Thoracic aorta (tissue), 2 donors: Measurements from ENCODE around the gene POM121L2. TPM values are rescaled to one million over a fixed set of nuclear protein-coding genes. Genes with fewer than 3 reads are reported as not detected.

Source experiments
- ATAC-seq: fragments of 150-250 bp; one replicate; pipeline ENCODE4 v1.8.0; 2017; ENCODE audit warnings: low read depth; ENCODE audit not compliant: insufficient number of reproducible peaks, low FRiP score
- DNase-seq: peaks from one replicate; pipeline ENCODE4 v3.0.0-alpha.2; 2020; ENCODE audit warnings: low spot score
- H3K27ac ChIP-seq, 2 donors: fragments of 200-600 bp; sonication (generic); 1 replicate in 1 of 2; 2 replicates in 1 of 2; pipeline ENCODE4 v1.5.1; 2016; ENCODE audit warnings: mild to moderate bottlenecking in 2 of 2, moderate library complexity in 2 of 2
- H3K27me3 ChIP-seq: fragments of 200-600 bp; sonication (generic); replicated peaks from 2 replicates; pipeline ENCODE4 v1.6.0; 2016; ENCODE audit warnings: mild to moderate bottlenecking; ENCODE audit not compliant: insufficient read depth
- H3K36me3 ChIP-seq: fragments of 200-600 bp; sonication (generic); one replicate; pipeline ENCODE4 v1.5.1; 2016
- H3K4me1 ChIP-seq, 2 donors: fragments of 200-600 bp; sonication (generic); 1 replicate in 1 of 2; 2 replicates in 1 of 2; pipeline versions ENCODE4 v1.5.1 to v1.6.0; 2016; ENCODE audit warnings: low read depth in 2 of 2, mild to moderate bottlenecking in 1 of 2; ENCODE audit not compliant: control insufficient read depth in 1 of 2
- H3K4me3 ChIP-seq: fragments of 200-600 bp; sonication (generic); 2 replicates; pipeline ENCODE4 v1.5.1; 2016; ENCODE audit warnings: mild to moderate bottlenecking
- H3K9me3 ChIP-seq: fragments of 200-600 bp; sonication (generic); 2 replicates; pipeline ENCODE4 v1.5.1; 2016
- CTCF ChIP-seq: fragments of 200-600 bp; sonication (generic); IDR thresholded peaks from one replicate; pipeline ENCODE4 v1.5.1; 2019; ENCODE audit warnings: antibody characterized with exemption
- total RNA-seq, 2 donors: library from RNA; depleted of rRNA; stranded (reverse); fragments of >200 nt; gene quantifications; one replicate each; pipeline versions ENCODE4 v1.1.0 to v1.2.3, GENCODE V29; 2016

Gene POM121L2
- total RNA-seq, 2 donors from 2014 or later = not detected

GRCh38 chr6:27297857-27298730, 14.0 kb downstream of the POM121L2 start:
- no peak overlapping the region for H3K4me3 ChIP-seq
- no peak for ATAC-seq
- H3K27me3 ChIP-seq = no peaks in the 10 kb centered on the region
- no peak for TF ChIP-seq CTCF
- H3K9me3 ChIP-seq = no peaks in the 10 kb centered on the region
- no peaks in the 10 kb centered on the region for H3K4me1 ChIP-seq
- DNase-seq = no peak
- H3K36me3 ChIP-seq = no peaks in the 10 kb centered on the region
- no peak overlapping the region for H3K27ac ChIP-seq

- DNase-seq = no peak
- ATAC-seq = no peak
- H3K27me3 ChIP-seq = no peaks in the 10 kb centered on the region
- no peak overlapping the region for H3K27ac ChIP-seq
- H3K4me3 ChIP-seq = no peak overlapping the region
- H3K4me1 ChIP-seq = no peaks in the 10 kb centered on the region
- H3K36me3 ChIP-seq = no peaks in the 10 kb centered on the region
- no peak for TF ChIP-seq CTCF
- H3K9me3 ChIP-seq = no peaks in the 10 kb centered on the region
Measured at GRCh38 chr6:27297484-27297856, 14.6 kb downstream of the POM121L2 start.

- H3K4me1 ChIP-seq = no peaks in the 10 kb centered on the region
- no peak for TF ChIP-seq CTCF
- H3K4me3 ChIP-seq = no peak overlapping the region
- H3K36me3 ChIP-seq = no peaks in the 10 kb centered on the region
- no peaks in the 10 kb centered on the region for H3K9me3 ChIP-seq
- no peak for ATAC-seq
- no peak for DNase-seq
- H3K27ac ChIP-seq = no peak overlapping the region
- H3K27me3 ChIP-seq = no peaks in the 10 kb centered on the region
Measured at GRCh38 chr6:27296106-27296783, 15.8 kb downstream of the POM121L2 start.

GRCh38 chr6:27295301-27296079, 16.6 kb downstream of the POM121L2 start:
- Histone ChIP-seq H3K4me1 (no peaks in the 10 kb centered on the region), H3K36me3 (no peaks in the 10 kb centered on the region), H3K27ac (no peak overlapping the region), H3K27me3 (no peaks in the 10 kb centered on the region), H3K9me3 (no peaks in the 10 kb centered on the region), H3K4me3 (no peak overlapping the region)
- no peak for DNase-seq
- no peak for TF ChIP-seq CTCF
- no peak for ATAC-seq

- Histone ChIP-seq H3K9me3 (no peaks in the 10 kb centered on the region), H3K4me1 (no peaks in the 10 kb centered on the region), H3K27ac (no peak overlapping the region), H3K36me3 (no peaks in the 10 kb centered on the region), H3K4me3 (no peak overlapping the region), H3K27me3 (peaks cover 2% of the 10 kb centered on the region)
- DNase-seq (no peak), ATAC-seq (no peak)
- no peak for TF ChIP-seq CTCF
Measured at GRCh38 chr6:27294409-27294808, 17.7 kb downstream of the POM121L2 start.
